Fibroblast of mammary gland (primary cell): ENCODE results near the gene CST4.
A peak's percentile ranks its signal among the peaks of the same experiment; 100 is the strongest.
"Not testable (repeated sequence)": the region's sequence is repeated elsewhere in the genome, so short reads cannot be mapped to it uniquely, and the experiment has no call there.

Experiments
- DNase-seq: peaks from one replicate; pipeline ENCODE4 v3.0.0-alpha.2; 2010; ENCODE audit warnings: low read depth
- H3K4me3 ChIP-seq: 2 replicates; pipeline ENCODE4 v1.5.1; 2011; ENCODE audit warnings: low read depth, mild to moderate bottlenecking, low read length, moderate library complexity; ENCODE audit not compliant: control insufficient read depth
- TF ChIP-seq, protein P1 (sequence below): conservative IDR thresholded peaks from 2 replicates; pipeline ENCODE4 v1.5.1; 2011; ENCODE audit warnings: low read depth, low read length, inconsistent platforms; ENCODE audit not compliant: control insufficient read depth, insufficient read depth

The CST4 gene

DNA sequence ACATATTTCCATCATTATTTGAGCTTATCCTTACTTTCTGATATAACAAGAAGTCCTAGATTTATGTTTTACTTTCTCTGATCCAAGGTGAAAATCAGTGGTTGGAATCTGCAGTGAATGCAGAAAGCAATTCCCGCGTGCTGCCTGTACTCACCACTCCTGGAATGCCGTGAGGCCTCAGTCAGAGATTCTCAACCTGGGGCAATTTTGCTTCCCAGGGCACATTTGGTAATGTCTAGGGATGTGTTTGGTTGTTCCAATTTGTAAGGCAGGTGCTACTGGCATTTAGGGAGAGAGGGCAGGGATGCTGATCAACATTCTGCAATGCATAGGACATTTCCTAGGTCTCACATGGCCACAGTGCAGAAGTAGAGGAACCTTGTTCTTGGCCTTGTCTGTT is 23.9 kb downstream of the CST4 start:
- TF ChIP-seq, protein P1, sequence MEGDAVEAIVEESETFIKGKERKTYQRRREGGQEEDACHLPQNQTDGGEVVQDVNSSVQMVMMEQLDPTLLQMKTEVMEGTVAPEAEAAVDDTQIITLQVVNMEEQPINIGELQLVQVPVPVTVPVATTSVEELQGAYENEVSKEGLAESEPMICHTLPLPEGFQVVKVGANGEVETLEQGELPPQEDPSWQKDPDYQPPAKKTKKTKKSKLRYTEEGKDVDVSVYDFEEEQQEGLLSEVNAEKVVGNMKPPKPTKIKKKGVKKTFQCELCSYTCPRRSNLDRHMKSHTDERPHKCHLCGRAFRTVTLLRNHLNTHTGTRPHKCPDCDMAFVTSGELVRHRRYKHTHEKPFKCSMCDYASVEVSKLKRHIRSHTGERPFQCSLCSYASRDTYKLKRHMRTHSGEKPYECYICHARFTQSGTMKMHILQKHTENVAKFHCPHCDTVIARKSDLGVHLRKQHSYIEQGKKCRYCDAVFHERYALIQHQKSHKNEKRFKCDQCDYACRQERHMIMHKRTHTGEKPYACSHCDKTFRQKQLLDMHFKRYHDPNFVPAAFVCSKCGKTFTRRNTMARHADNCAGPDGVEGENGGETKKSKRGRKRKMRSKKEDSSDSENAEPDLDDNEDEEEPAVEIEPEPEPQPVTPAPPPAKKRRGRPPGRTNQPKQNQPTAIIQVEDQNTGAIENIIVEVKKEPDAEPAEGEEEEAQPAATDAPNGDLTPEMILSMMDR = no peak
- no peak overlapping the region for H3K4me3 ChIP-seq
- DNase-seq = no peak

DNA sequence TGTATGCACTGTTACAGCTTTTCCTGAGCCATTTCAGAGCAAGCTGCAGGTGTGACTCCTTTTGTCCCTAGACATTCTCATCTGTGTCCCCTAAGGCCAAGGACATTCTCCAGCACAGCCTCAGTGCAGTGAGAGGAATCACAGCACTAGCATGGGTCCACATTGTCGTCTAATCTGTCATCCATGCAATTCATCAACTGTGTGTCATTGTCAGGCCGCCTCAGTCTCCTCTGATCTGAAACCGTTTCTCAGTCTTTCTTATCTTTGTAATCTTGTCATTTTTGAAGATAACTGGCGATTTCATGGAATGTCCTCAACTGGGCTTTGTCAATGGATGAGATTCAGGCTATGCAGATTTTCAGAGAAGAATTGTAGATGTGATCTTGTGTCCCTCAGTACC is 24.8 kb downstream of the CST4 start:
- DNase-seq, H3K4me3 ChIP-seq: not testable (repeated sequence)

DNA sequence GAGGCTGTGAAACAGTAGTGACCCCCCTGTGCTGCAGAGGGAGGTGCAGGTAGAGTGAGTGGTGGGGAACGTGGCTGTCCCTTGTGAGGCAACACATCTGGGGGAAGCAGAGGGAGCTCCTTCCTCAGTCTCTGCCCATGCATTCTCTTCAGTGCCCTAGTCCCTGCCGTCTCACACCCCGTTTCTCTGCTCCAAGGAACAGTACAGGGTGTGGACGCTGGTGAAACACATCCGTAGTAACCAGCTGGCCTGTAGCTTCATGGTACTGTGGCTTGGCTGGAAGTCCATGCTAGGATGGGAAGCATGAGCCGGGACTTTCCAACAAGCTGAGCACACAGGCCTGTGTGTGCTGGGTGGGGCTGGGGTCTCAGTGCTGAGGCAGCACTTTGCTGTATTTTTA is 25.7 kb downstream of the CST4 start:
- TF ChIP-seq, protein P1 = no peak
- DNase-seq = peak; percentile 16
- no peak overlapping the region for H3K4me3 ChIP-seq

DNA sequence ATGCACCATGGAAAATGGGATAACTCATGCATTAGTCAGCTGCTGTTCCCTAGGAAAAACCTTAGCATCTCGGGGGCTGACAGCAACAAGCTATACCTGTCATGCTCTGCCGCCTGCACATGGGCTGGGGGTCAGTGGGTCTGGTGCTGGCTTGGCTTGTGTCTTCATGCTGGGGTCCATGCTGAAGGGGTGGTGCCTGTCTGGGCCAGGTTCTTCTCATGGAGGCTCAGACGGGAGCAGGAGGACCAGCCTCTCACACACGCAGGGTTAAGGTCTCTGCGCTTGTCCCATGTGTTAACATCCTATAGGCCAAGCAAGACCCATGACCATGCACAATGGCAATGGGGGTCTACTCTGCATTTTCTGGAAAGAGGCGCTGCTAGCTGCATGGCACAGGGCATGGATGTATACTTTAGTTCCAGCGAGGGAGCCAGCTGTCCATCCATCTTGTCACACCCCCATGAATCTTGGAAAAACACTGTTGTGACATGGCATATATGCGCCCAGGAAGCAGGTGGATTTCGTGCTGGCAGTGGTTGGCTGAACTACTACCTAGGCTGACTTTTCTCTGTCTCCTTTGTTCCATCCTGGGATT is 26.5 kb downstream of the CST4 start:
- TF ChIP-seq, protein P1 = no peak
- DNase-seq = no peak
- H3K4me3 ChIP-seq = no peak overlapping the region

DNA sequence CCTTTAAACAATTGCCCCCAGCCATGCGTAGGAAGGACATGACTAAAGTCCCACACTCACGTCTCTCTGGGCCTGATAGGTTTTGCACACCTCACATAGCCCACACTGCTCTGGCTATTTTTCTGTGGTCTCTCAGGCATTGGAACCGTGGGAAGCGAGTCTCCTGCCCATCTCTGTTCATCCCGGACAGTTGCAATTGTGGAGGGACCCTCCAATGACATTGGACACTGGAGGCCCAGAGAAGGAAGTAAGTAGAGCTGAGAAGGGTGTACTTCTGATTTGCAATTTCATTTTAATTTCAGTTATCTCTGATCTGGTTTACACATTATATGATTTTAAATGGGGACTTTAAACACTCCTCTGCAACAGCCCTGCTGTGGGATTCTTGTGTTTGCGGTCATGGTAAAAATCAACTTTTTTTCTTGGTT is 27.8 kb downstream of the CST4 start:
- DNase-seq = no peak
- H3K4me3 ChIP-seq = no peak overlapping the region
- TF ChIP-seq, protein P1 = no peak

DNA sequence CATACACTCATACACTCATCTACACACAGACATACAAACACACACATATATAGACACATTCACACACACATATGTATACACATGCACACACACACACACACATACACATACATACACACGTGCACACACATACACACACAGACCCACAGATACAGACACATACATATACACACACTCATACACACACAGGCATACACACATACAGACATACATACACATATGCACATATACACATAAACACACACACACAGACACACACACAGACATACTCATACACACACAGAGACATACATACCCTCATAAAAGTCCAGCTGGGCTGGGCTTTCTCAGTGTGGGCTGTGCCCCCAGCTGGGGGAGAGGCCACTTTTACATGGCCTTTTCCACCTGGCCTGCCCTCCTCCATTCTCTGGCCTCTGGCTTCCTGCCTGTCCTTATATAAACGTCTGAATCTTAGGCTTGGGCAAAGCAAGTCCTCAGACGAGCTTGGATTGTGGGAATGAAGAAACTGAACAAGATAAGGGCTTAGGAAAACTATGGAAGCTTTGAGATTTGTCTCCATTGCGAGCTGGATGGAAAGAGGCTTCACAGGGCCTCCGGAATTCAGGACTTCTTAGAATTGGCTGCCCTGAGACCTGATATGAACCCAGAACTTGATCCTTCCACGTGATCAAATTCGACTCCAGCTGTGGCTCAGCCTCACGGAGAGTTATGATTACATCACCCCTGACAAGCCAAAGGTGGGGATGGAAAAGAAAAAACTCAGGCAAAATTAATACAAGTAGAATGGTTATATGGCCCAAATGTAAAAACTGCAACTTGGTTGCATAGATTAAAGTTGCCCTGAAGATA is 28.6 kb downstream of the CST4 start:
- TF ChIP-seq, protein P1 = no peak
- H3K4me3 ChIP-seq = no peak overlapping the region
- DNase-seq = peak; percentile 75

DNA sequence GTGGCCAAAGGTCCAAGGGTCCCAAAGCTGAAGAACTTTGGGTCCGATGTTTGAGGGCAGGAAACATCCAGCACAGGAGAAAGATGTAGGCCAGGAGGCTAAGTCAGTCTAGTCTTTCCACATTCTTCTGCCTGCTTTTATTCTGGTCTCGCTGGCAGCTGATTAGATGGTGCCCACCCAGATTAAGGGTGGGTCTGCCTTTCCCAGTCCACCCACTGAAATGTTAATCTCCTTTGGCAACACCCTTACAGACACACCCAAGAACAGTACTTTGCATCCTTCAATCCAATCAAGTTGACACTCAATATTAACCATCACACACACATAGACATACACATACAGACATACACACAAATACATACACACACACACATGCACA is 29.2 kb downstream of the CST4 start:
- not testable (repeated sequence) for H3K4me3 ChIP-seq, DNase-seq

DNA sequence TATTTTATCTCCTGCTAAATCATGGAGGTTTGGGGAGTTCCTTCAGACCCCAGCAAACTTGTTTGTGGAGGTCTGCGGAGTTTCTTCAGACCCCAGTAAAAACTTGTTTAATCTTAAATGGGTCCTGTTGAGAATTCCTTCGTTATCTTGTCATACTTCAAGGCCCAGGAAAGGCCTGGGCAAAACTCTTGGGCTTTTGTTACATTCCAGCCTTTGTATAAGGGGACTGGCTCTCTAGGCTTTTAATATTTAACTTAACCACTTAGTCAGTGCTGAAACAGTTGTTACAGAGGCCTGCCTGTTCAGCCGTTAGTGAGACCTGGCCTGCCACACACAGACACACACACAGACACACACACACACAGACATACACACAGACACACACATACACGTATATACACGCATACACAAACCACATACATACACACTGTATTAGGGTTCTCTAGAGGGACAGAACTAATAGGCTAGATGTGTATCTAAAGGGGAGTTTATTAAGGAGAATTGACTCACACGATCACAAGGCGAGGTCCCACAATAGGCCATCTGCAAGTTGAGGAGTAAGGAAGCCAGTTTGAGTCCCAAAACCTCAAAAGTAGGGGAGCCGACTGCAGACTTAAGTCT is 29.7 kb downstream of the CST4 start:
- TF ChIP-seq, protein P1 = no peak
- no peak overlapping the region for H3K4me3 ChIP-seq
- DNase-seq = no peak
